CMK (cell line): ENCODE measurements around the gene IGF2BP1.
"Not testable (repeated sequence)": the region's sequence is repeated elsewhere in the genome, so short reads cannot be mapped to it uniquely, and the experiment has no call there.

Experiments
- DNase-seq: peaks from one replicate; pipeline ENCODE4 v3.0.0-alpha.2; 2010; ENCODE audit warnings: low read depth

The IGF2BP1 gene

GRCh38 chr17:48995974-48996721 lies 1.0 kb upstream of the IGF2BP1 start:
- DNase-seq = peak; percentile 90

DNA sequence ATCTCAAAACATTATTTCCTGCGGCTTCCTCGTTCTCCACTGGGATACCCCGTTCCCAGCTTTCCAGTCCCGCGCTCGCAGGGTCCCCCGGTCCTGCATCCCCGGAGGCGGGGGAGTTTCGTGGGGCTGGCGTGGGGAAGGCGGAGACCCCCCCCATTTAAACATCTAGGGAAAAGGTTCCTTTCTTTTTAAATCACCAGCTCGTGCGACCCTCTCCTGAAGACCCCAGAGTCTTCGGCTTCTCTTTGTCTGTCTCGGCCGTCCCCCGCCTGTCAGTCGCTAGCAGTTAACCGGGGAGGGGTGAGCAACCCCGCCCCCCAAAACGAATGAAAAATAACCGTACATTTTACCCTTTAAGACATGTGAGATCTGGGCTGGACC lies 473 bp upstream of the IGF2BP1 start:
- DNase-seq = no peak

DNA sequence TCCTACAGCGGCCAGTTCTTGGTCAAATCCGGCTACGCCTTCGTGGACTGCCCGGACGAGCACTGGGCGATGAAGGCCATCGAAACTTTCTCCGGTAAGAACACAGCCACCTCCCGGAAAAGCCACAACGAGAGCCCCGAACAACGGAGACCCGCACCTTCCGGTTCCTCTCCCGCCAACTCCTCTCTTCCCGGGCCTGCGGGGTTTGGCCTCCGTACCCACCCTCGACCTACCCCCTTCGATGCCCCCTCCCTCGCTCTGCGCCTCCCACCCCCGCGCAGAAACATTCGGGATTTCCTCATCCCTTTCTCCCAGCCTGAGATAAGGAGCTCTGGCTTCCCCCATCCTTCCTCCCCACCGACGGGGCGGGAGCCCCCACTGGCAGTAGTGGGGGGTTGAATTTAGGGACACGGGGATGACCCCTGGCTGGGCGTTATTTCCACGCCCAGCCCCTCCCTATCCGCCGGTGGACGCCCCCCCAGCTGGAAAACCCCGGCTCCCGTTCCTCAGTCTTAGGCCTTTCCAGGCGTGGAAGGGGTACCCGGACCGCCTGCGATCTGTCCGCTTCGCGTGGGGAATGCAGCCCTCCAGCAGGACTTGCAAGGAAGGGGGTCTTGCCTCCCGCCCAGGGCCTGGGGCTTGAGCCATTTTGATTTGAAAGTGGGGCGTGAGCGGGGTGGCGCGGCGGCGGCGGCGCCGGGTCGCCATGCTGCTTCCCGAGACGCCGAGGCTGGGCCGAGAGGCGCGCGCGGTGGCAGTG lies 822 bp downstream of the IGF2BP1 start:
- DNase-seq = peak; percentile 62

DNA sequence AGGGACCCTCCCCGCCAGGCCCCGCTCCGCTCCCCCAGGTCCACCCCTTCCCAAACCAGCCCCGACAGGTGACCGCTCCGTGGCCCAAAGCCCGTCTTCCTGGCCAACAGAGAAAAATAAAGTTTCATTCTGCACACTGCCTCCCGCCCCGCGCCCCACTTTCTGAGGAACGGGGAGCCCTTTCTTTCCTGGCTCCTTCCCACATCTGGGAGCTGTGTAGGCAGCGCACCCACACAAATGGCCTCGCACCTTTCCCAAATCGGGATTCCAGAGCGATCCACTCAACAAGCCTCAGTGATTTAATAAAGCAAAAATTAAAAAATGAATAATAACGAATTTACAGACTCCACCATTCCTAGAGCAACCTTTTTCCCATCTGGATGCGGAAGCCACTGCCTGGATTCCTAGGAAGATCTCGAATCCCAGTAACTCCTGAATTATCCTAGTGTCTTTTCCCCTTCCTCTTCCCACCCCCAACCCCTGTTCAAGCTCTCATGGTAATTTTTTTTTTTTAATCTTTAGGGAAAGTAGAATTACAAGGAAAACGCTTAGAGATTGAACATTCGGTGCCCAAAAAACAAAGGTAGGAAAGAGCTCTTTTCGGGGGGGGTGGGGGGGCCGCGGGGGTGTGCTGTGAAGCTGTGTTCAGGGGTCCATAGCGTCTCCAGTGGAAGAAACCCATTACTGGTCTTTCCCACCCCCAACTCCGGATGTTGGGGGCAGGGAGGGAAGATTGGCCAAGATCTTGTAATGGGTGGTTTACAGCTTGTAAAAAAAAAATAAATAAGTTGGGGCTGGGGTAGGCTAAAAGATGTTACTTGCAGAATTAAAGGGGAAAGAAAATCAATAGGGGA lies 1.6 kb downstream of the IGF2BP1 start:
- no peak for DNase-seq

DNA sequence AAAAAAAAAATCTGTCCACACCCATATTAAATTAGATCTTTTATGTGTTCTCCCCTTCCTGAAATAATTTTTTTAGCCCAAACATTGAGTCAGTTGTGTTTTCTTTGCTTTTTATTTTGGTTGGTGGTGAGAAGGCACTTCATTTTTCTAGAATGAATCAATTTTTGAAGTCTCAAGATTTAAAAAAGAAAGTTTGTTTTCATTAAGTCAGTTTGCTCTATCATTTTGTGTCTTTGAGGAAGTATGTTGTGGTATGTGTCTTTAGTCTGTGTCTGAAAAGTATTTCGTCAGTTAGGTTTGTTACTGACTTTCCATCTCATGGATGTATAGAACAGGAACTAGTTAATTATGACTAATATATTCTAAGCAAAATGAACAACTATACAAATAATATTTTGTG lies 3.8 kb downstream of the IGF2BP1 start:
- no peak for DNase-seq

DNA sequence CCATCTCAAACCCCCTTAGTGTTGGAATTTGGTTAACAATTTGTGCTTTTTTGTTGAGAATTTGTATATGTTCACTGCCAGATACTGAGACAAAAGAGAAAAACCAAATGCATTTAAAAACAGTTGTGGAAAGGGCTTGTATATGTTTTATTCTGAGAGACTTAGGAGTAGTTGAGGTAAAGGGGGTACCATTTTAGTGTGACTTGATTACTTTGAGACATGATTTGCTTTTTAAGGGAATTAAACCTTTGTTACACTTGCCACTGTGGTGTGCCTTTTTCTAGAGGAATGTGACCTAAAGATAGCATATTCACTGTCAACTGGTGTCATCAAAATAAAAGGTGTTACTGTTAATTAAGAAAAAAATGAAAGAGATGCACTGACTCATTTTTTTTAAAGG lies 4.5 kb downstream of the IGF2BP1 start:
- DNase-seq = no peak

GRCh38 chr17:49002331-49002730 lies 5.1 kb downstream of the IGF2BP1 start:
- no peak for DNase-seq

DNA sequence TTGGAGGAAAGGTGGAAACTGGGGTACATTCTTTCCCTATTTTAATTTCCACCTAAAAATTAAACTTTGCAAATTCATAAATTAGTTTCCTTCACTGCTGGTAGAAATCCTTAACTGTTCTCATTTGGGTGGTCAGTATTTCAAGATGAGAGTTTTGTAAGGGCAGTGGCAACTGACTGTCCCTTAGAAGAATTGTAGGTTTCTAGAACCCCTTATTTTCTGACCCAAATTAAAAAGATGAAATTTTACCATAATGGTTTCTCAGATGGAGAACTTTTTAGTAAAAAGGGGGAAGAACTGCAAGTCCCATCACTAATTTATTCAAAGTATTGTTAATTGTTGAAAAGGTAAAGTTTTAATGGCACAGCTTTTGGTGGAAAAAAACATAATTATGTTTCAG lies 5.6 kb downstream of the IGF2BP1 start:
- no peak for DNase-seq

- DNase-seq = no peak
Measured at GRCh38 chr17:49003557-49004511, 6.6 kb downstream of the IGF2BP1 start.

DNA sequence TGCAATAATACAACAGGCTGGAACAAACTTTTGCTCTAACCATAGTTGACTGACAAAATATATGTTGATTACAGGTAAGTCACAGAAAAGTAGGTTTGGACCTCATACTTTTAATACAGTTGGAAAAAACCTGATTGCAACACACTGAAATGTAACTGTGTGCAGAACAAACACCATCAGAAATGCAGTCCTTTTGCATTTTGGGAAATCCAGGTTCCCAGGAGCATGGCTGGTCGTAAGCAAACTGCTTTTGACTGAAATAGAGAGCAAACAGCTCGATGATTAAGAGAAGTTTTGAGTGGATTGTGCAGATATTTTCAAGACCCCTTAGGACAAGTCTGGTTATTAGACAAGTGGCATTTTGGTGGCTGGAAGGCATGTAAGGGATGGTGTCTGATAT lies 8.0 kb downstream of the IGF2BP1 start:
- DNase-seq = no peak

DNA sequence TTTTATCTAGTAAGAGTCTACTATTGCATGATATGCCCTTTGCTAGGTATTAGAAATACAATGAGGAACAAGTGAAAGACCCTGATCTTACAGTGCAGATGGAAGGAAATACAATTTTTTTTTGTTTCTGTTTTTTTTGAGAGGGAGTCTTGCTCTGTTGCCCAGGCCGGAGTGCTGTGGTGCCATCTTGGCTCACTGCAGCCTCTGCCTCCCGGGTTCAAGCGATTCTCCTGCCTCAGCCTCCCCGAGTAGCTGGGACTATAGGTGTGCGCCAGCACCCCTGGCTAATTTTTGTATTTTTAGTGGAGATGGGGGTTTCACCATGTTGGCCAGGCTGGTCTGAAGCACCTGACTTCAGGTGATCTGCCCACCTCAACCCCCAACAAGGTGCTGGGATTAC lies 11.7 kb downstream of the IGF2BP1 start:
- DNase-seq = not testable (repeated sequence)

DNA sequence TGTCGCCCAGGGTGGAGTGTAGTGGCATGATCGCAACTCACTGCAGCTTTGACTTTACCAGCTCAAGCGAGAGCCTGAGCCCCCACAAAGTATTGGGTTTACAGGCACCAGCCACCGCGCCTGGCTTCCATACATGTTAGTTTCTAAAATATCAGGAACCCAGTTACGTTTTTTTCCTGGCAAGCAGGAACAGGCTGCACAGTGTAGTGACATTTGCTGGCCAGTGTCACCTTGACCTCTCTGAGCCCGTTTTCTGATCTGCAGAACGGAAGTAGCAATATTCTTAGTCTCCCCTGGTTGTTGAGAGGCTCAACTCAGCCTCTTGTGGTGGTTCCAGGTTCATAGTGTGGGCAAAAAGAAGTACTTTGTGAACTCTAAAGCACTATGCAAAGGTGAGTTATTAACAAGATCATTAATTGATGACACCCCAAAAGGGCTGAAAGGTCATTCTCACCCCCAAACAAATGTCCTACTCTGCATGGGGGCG lies 15.6 kb downstream of the IGF2BP1 start:
- no peak for DNase-seq

GRCh38 chr17:49013311-49014213 lies 16.4 kb downstream of the IGF2BP1 start:
- DNase-seq = no peak

GRCh38 chr17:49015179-49015923 lies 18.2 kb downstream of the IGF2BP1 start:
- no peak for DNase-seq

- no peak for DNase-seq
Measured at GRCh38 chr17:49015924-49016774, 19.0 kb downstream of the IGF2BP1 start.

DNA sequence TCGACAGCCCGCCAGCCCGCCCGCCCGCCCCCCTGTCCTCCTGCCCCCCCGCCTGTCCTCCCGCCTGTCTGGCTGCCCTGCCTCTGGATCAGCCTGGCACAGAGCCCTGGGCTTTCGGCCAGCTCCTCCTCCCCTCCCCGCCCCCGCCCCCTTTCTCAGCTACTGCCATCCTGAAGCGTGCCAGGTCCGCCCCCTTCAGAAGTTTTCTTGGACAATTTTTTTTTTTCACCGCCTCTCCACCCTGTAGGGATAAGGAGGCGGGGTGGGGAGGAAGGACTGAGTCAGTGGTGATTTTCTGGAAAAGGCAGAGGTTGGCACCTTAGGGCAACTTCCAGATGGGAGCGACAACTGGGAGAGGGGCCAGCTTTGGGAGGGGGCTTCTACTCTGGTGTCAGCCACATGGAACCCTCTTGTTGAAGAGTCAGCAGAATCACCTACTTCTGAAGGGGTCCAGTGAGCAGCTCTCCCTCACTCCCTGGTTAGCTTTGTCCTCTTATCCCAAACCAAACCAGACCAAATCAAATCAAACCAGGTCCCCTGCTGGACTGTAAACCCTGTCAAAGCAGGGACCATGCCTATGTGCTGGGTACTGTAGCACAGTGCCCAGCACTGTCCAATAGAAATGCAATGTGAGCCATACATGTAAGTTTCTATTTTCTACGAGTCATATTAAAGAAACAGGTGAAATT lies 19.7 kb downstream of the IGF2BP1 start:
- no peak for DNase-seq

GRCh38 chr17:49018116-49018612 lies 21.0 kb downstream of the IGF2BP1 start:
- no peak for DNase-seq

GRCh38 chr17:49018748-49019147 lies 21.6 kb downstream of the IGF2BP1 start:
- no peak for DNase-seq
